NCI-H510A (cell line): ENCODE results near the gene MYH13.
"Not testable (repeated sequence)": the region's sequence is repeated elsewhere in the genome, so short reads cannot be mapped to it uniquely, and the experiment has no call there.

Experiments
- DNase-seq: peaks from one replicate; lab custom pipeline; 2025; lab: John Stamatoyannopoulos, UW

Gene MYH13

DNA sequence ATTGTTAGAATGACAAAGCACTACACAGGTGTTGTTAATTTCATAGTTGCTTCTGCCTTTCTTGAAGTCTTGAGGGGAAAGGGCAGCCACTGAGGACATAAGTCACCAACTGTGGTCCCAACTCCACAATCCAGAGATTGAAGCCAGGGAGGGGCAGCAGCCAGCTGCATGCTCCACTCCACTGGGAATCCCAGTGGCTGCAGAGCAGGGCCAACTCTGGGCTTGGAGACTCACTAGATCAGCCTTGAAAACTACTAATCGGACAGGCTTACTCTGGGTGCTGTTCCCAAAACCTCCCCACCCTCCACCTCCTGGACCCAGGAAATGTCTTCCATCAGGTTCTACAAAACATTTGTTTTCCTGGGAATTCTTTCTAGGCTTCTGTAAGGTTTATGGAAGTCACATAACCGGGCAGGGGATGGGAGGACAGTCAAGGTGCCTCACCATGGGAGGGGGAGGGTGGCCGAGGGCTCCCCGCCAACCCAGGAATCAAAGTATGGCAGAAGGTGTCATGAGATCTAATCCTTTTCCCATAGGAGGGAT is 68.0 kb downstream of the MYH13 start:
- DNase-seq, result no peak

DNA sequence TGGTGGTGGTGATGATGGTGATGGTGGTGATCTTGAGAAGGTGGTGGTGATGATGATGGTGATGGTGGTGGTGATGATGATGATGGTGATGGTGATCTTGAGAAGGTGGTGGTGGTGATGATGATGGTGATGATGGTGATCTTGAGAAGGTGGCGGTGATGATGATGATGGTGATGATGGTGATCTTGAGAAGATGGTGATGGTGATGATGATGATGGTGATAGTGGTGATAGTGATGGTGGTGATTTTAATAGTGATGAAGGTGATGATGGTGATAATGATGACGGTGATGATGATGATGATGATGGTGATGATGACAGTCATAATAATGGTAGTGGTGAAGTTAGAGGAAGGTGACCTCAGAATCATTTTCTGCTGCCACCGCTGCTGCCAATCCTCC is 75.1 kb downstream of the MYH13 start:
- no peak for DNase-seq

DNA sequence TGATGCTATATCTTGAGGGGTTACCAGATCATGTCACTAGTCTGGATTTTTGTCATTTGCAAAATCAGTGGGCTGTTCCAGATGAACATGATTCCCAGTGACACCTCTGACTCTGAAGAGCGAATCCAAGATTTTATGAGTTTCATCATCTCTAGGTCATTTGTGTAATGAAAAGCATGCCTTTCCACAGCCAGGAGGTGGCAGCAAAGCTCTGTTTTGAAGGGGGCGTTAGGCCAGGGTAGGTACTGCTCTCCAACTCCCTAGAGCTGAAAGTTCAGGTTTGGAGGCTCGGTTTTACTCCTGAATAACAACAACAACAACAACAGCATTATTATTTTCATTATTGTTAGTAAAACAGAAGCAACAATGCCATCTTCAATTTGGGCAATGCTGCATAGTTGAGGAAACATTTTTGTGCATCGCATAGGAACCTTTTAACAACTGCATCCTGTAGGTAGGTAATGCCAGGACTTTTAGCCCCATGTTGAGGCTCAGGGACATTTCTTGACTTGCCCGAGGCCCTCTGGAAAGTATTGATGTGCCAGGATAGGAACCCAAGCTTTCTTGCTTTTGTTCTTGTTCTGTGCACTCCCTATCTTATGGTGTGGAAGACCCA is 77.0 kb downstream of the MYH13 start:
- DNase-seq, result no peak

DNA sequence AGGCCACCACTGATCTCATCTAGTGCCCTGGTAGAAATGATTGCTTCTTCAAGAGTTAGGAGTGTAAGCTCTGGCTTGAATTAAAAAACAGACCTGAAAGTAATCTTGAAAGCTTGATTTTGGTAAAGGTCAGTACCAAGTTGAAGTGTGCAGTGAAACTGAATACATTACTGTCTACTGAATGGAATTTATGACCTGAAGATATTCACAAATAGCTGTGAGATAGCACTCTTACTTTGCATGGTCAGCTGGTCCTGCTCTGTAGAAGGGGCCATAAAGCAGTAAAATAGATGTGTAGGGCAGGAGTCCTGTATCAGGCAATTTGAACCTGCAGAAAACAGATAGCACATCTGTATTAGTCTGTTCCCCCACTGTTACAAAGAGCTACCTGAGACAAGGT is 78.6 kb downstream of the MYH13 start:
- DNase-seq, result no peak

DNA sequence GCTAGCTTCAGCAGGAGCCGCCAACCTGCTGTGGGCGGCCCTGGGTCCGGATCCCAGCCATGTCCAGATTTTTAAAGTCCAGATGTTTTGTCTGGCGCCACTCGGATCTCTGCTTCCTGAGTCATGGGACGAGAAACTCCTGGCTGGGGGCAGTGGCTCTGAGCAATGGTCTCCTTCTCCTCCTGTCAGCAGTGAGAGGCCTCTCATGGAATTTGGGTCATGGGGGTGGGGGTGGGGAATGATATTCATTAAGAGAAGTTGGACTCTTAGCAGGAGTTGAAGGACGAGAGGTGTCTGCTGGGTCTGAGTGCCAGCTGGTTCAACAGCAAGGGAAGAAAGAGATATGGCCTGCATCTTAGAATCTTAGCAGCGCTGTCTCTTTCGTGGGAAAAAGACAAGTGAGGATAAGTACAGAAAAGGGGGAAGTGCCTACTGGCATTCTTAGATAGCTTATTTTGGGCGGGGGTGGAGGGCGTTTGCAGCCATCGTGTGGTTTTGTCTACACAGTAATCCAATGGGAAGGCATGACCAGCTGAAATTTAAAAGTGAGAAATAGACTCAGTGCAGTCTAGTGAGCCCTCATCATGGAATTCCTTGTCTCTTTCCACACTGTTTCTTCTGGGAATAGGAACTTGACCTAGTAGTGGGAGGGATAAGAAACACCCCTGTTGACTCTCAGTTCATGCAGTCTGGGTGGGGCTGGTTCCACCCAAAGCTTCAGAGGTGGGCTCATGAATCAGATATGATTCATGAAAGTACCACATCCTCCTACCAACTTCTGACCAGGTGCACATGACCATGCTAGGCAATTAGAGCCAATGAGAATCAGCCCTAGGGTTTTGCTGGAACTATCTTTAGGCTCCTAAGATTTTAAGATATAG is 80.5 kb downstream of the MYH13 start:
- no peak for DNase-seq

DNA sequence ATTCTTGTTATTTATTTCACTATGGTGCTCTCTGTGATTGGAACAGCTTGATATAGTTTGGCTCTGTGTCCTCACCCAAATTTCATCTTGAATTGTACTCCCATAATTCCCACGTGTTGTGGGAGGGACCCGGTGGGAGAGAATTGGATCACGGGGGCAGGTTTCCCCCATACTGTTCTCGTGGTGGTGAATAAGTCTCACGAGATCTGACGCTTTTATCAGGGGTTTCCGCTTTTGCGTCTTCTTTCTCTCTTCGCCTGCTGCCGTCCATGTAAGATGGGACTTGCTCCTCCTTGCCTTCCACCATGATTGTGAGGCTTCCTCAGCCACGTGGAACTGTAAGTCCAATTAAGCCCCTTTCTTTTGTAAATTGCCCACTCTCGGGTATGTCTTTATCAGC is 81.2 kb downstream of the MYH13 start:
- DNase-seq, result not testable (repeated sequence)

DNA sequence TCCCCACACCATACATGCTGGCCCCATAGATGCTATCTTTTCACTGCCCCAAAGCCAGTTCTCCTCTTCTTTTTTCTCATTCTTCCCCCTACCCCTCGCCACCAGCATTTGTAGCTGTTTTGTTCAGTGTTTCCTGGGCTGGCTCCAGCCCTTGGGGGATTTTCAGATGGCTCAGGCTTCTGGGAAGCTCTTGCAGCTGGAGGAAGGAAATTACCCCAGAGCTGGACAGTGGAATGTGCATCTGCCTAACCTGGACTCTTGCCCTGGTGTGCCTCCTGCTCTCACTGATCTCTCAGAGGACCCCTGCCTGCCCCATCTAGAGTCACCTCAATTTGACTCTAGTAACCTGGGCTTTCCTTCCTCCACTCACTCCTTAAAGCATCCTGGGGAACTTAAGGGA is 82.8 kb downstream of the MYH13 start:
- no peak for DNase-seq

DNA sequence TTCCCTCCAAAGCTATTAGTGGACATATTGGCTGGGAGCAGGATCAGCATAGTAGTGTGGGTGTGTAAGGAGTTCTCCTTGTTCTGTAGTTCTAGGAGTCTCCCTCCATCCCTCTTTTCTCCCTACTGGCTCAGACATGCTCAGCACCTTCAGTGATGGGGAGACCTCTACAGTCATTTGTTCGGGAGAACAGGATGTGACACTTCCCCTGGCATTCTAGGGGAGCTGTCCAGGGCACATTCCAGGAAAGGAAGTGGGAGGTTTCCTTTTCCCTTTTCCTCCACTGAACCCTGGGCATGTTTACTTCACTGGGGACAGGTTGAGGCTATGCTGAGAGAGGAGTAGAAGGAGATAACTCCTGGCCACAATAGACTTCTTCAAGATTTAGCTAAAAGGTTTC is 86.5 kb downstream of the MYH13 start:
- DNase-seq, result no peak

DNA sequence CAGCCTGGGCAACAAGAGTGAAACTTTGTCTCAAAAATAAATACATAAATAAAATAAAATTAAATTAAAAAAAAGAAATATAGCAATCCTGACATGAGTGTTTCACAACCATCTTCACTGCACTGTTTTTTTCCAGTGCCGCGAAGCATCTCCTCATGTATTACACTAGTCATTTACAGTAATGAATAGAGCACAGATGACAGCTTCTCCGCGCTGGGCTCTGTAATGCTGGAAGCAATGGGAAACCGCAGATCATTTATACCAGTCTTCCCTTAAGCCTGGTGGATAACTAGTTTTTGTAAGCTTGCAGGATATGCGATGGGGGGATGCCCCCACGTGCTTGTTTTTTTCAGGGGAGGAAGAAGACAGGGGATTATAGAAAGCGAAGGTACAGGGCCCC is 86.9 kb downstream of the MYH13 start:
- no peak for DNase-seq

DNA sequence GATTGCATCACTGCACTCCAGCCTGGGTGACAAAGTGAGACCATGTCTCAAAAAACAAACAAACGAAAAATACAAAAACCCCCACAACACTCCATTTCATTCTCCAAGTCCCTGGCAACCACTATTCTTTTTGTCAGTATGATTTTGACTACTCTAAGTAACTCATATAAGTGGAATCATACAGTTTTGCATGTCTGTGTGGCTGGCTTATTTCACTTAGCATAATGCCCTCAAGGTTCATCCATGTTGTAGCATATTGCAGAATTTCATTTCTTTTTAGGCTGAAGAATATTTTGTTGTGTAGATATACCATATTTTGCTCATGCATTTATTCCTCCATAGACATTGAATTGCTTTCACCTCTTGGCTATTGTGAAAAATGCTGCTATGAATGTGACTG is 92.7 kb downstream of the MYH13 start:
- DNase-seq, result no peak

DNA sequence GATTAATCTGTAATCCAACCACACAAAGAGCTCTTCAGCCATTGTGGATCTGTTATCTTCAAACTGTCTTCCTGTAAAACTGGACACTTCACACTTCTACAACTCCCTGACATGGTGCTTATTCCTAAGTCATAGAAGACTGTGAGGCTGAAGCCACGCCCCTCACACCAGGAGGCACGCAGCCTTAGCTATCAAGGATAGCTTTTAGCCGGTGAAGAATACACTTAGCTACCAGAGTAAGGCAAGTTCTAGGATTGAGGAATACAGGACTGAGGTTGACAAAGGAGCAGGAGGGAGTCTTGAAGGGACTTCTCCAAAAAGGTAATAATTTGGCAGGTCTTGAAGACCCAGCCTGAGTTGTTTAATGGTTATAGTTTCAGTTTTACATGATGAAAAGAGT is 94.6 kb downstream of the MYH13 start:
- DNase-seq, result no peak

DNA sequence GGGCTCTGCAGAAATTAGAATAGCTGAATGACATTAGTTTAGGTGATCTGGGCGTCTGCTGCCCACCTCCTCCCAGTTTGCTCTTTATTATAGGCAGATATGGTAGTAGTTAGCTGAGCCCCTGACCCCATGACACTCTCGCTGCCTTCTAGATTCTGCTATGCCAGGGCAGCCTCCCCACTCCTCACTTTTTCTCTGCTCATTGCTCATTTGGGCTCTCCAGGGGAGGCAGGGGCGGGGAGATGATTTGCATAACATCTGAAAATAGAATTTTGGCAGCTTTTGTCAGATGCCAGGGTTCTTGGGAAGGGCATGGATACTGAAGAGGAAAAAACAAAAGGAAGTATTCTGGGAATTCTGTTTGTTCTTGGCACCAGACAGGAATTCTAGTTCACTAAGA is 96.4 kb downstream of the MYH13 start:
- no peak for DNase-seq

DNA sequence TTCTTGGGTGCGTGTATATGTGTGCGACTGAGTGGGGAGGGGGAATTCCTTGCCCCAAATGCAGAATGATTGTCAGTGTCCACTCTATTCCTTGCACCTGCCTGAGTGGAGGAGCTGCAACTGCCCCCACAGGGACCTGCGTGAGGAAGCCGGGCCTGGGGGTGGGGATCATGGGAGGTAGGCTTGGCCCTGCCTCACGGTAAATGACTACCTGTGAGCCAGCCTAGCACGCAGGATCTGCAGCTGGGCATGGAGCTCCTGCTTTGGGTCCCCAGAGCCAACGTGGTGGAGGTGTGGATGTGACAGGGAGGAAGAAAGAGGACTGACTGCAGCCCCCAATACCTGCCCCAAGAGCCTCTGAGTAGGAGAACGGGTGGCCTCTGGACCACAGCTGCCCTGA is 97.4 kb downstream of the MYH13 start:
- no peak for DNase-seq

DNA sequence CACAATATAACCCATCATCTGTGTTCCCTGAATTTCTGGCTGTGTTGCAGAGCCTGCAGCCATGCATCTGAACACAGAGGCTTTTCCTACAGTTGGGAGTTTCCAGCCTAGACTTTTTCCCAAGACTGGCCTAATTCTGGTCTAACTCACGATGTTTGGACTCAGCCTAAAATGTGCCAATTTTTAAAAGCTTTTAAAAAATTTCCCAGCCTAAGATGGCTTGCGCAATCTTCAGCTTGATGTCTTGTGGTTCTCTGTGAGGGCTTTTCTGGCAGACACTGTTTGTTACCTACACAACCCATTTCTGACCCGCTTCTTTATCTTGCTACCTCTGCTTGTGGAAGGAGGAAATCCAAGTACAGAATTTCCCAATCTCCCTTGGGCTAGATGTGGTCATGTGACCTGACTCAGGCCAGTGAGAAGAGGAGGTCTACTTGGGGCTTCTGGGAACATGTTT is 101.7 kb downstream of the MYH13 start:
- DNase-seq, result no peak

DNA sequence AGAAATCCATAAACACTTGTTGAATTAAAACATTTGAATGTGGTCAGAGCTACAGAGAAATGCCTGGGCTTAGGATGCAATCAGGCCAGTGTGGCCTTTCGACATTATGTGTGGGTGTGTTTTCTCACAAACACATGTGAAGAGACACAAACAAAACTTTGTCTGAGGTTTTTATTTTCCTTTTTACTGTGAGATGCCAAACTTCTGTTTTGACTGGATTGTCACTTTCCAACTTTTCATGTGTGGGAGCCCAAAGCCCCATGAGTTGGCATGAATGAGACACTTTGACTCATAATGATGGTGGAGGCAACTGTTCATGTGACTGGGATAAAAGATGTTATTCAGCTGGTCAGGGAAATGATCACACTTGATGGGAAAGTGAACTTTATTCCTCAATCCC is 102.5 kb downstream of the MYH13 start:
- DNase-seq, result no peak

DNA sequence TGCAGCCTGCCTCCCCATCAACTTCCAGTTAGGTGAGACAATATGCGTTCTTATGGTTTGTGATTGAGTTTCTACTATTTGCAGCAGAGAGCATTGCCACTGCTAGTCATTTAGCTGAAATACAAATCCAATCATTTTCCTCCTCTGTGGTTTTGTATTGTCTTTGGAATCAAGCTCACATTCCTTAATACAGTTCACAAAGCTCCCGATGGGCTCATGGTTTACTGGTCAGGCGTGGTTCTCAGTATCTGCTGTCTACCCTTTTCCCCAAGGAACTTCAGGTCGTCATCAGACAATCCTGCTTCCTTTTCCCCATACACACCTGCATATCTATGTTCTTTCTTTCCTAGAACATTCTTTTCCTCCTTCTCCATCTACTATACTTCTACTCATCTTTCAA is 104.8 kb downstream of the MYH13 start:
- DNase-seq, result no peak

DNA sequence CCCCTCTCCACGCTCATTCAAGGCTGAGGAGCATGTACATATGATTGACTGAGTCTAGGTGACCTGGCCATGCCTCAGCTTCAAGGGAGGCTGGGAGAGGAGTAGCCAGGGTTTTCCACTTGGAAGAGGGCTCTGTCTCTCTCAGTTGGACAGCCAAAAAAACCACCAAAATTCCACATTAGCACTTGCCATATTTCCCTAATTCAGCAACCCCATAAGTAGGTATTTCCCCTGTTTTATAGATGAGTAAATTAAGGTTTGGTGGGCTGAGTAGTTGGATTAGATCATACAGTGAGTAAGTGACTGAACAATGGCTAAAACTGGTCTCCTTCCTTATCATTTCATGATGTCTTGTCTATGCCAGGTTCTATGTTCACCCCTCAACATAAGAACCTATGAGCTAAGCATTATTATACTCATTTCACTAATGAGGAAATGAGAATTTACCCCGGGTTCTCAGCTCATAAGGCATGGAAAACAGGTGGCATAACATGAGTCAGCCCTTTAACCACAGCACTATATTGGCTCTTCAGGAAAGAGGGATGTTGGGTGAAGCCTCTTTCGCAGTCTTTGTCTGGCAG is 106.4 kb downstream of the MYH13 start:
- no peak for DNase-seq

DNA sequence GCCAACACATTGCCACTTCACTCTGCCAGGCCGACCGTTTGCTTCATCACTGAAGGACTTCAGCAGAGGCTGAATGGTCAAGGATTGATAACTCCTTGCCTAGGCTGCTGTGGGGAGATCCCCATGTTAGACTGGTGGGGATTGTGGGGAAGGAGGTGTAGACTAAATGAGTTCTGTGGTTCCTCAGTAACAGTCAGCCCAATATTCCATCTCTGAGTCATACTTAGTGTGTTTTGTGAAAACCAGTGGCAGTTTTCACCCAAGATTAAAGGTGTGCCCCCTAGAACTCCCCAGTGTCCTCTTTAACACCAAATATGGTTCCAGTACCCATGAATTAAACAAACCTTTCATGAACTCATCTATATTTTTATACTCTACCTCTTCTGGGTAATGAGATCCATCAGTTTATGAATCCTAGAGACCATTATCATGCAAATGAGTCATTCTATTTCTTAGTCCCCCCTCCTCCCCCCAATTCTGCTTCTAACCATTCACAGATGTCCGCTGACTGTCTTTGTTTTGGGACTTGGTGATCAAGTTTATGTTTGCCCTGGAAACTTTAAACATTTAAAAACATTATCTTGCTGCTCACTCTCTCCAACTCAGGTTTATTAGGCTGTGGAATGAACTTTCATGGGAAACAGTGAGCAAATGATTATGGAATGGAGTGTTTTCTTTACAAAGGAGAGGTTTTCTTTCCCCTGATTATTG is 107.6 kb downstream of the MYH13 start:
- no peak for DNase-seq

DNA sequence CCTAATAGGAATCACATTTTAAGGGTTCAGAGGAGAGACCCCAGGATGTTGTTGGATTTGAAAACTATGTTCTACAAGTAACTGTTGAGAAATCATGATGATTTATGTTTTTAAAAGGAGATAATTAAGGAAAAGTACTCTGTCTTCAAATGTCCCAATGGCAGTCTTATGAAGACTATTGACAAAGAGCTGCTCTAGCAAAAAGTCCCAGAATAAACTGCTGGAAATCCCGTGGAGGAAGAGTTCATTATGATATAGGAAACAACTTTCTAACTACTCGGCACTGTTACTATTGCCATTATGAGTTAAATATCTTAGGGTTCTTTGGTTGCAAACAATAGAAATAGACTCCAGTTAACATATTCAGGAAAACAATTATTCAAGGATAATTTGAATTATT is 108.8 kb downstream of the MYH13 start:
- DNase-seq, result no peak

DNA sequence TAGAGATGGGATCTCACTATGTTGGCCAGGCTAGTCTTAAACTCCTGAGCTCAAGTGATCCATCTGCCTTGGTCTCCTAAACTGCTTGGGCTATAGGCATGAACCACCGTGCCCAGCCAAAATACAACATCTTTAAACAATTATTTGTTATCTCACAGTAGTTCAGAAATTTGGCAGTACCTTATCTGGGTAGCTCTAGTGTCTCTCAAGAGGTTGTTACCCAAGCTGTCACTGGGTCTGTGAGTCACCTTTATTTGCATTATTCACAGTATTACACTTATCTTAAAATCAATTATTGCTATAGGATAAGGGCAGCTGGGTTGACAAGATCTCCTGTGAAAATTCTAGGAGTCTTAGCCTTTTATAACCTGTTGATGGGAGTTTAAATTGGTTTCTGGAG is 110.4 kb downstream of the MYH13 start:
- no peak for DNase-seq

DNA sequence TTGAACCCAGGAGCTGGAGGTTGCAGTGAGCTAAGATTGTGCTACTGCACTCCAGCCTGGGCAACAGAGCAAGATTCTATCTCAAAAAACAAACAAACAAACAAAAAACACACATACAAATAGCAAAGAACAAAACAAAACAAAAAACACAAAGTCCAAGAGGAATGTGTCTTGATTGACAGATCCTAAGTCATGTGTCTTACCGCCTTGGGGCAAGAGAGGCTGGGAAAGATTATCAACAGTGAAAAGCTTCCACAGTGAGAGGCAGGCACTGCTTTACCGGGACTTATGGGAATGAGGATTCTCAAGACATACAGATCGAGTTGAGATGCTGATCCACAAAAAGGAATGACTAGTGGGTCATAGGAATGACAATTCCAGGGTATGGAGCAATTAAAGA is 111.7 kb downstream of the MYH13 start:
- no peak for DNase-seq

DNA sequence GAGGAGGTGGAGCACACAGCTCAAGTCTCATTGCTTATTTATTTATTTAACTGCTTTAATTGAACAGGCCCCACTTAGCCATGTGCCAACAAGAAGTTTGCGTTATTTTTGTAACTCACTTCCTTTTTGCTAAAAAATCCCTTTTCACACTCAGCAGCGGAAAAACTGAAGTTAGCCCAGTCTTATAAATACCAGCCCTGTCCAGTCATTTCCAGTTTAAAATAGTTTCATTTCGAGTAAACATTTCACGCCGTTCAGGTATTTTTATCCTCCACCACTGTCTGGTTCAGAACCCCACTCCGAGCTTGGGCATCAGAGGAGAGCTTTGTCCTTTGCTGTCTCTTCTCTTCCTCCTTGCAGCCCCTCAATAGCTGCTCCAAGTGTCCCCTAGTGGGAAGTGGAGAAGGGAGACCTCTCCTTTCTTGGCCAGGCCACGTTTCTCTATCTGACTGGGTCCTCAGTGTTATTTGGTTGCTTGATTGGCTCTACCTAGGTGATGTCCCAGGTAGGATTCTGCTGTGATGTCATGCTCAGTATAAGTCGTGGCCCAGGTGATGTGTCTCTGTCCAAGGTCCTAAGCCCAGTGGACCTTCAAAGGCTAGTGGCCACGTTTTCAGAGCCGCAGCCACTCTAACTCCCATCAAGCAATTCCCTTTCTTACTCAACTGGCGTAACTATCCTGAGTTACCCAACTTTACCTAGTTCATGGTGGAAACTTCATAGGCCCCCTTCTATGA is 121.4 kb downstream of the MYH13 start:
- DNase-seq, result no peak
